GM18951 (cell line): ENCODE measurements around the gene UBALD1.
"Not testable (repeated sequence)": the region's sequence is repeated elsewhere in the genome, so short reads cannot be mapped to it uniquely, and the experiment has no call there.

Experiments used
- POLR2A ChIP-seq: IDR thresholded peaks from 4 replicates; pipeline ENCODE4 v1.6.1; 2011; ENCODE audit warnings: mild to moderate bottlenecking; ENCODE audit not compliant: insufficient read length, insufficient read depth; ENCODE audit errors: extremely low read depth
- in situ Hi-C: fragments of 300-500 bp; cut with MboI; formaldehyde crosslinking; loops from one replicate; pipeline ENCODE4 v1.12.0; 2022; ENCODE audit warnings: low sequenced_read_pairs, mixed read lengths, inconsistent platforms; ENCODE audit not compliant: unreplicated experiment

Gene UBALD1

GRCh38 chr16:4588961-4589360 is 25.7 kb downstream of the UBALD1 start:
- in situ Hi-C loops: no loop called here
- no peak for TF ChIP-seq POLR2A

GRCh38 chr16:4588386-4588785 is 26.3 kb downstream of the UBALD1 start:
- in situ Hi-C loops: no loop called here
- TF ChIP-seq POLR2A: no peak

GRCh38 chr16:4586291-4586690 is 28.4 kb downstream of the UBALD1 start:
- in situ Hi-C loops: no loop called here
- TF ChIP-seq POLR2A: no peak

DNA sequence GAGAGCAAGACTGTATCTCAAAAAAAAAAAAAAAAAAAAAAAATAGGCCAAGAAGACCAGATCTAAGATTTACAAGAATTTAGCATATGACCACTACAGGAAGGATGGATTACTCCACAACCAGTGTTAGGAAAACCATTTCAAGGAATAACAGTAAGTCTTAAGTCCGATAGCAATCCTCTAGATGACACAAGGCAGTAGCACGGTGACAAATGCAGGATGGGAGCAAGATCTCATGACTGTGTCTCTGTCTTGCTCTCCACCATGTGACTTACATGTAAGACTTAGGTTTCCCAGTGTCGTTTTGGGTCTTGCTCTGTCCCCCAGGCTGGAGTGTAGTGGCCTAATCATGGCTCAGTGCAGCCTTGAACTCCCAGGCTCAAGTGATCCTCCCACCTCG is 30.8 kb downstream of the UBALD1 start:
- in situ Hi-C loops: no loop called here
- TF ChIP-seq POLR2A: no peak

GRCh38 chr16:4580250-4580649 is 34.4 kb downstream of the UBALD1 start:
- TF ChIP-seq POLR2A: no peak
- in situ Hi-C loops: no loop called here

DNA sequence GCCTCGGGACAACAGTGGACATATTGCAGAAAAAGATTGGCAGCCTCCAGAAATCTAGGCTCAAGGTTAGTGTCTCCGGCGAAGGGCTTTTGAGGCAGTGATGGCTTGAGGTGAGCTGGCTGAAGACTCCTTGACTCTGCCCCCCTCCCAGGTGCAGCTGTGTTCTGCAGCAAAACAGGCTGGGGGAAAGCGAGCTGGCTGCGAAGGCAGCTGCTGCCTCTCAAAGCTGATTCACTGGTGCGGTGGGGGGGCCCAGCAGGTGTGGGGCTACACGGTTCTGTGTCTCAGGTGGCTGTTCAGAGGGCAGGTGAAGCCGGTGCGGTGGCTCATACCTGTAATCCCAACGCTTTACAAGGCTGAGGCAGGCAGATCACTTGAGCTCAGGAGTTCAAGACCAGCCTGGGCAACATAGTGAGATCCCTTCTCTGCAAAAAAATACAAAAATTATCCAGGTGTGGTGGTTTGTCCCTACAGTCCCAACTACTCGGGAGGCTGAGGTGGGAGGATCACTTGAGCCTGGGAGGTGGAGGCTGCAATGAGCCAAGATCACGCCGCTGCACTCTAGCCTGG is 35.6 kb downstream of the UBALD1 start:
- in situ Hi-C loops: no loop called here
- TF ChIP-seq POLR2A: no peak

DNA sequence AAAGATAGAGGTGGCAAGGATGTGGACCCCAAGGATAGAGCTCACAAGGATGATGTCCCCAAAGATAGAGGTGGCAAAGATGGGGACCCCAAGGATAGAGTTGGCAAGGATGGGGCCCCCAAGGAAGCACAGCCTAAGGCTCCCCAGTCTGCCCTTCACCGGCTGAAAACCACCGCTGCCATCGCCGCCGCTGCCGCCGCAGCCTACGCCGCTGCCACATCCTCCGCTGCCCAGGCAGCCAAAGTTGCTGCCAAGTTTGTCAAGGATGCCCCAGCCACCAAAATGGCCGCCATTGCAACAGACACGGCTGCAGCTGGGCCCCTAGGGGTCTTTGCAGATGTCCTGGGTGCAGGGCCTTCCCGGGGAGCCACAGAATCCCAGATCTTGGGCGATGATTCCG is 38.7 kb downstream of the UBALD1 start:
- in situ Hi-C loops: no loop called here
- no peak for TF ChIP-seq POLR2A

- TF ChIP-seq POLR2A: no peak
- in situ Hi-C loops: no loop called here
Observed at GRCh38 chr16:4574919-4575705, 39.6 kb downstream of the UBALD1 start.

GRCh38 chr16:4573926-4574325 is 40.8 kb downstream of the UBALD1 start:
- in situ Hi-C loops: not testable (repeated sequence)

GRCh38 chr16:4572715-4573114 is 42.0 kb downstream of the UBALD1 start:
- no peak for TF ChIP-seq POLR2A
- in situ Hi-C loops: no loop called here

- in situ Hi-C loops: no loop called here
Observed at GRCh38 chr16:4570688-4571321, 43.9 kb downstream of the UBALD1 start.

GRCh38 chr16:4570086-4570485 is 44.6 kb downstream of the UBALD1 start:
- in situ Hi-C loops: no loop called here
- TF ChIP-seq POLR2A: no peak

More at GRCh38 chr16:4570688-4571321, 43.9 kb downstream of the UBALD1 start:
- TF ChIP-seq POLR2A: no peak

DNA sequence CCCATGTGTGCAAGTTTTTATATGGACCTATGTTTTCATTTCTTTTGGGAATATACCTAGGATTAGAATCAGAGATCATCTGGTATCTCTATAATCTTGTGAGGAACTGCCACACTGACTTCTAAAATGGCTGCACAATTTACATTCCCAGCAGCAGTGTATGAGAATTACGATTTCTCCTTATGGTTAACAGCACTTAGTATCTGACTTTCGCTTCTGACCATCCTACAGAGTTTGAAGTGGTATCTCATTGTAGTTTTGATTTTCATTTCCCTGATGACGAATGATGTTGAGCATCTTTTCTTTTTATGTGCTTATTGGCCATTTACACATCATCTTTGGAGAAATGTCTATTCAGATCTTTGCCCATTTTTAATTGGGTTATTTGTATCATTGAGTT is 48.5 kb downstream of the UBALD1 start:
- in situ Hi-C loops: no loop called here
- no peak for TF ChIP-seq POLR2A

DNA sequence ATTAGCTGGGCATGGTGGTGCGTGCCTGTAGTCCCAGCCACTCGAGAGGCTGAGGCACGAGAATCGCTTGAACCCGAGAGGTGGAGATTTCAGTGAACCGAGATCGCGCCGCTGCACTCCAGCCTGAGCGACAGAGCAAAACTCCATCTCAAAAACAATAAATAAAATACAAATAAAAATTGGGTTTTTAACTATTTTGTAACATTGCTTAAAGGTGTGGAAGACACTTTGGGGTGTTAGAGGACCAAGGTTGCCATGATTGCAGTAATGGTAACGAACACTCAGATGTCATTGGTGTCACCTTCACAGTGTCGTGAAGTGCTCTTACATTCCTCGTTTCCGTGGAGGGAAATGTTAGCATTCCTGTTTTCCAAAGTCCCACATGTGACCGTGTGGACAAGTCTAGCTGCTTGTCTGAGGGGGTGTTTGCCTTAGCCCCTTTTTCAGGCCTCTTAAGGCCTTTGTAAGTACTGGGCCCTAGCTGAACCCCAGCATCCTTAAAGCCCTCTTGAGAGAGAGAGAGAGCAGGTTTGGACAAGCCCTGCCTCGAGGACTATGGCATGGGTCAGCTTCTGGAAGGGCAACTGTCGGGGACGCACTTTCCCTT is 49.9 kb downstream of the UBALD1 start:
- no peak for TF ChIP-seq POLR2A
- in situ Hi-C loops: no loop called here

- TF ChIP-seq POLR2A: no peak
- in situ Hi-C loops: no loop called here
Observed at GRCh38 chr16:4561596-4561995, 53.1 kb downstream of the UBALD1 start.
